Measurements from ENCODE around the gene VEZT. TPM values are rescaled to one million over a fixed set of nuclear protein-coding genes. Genes with fewer than 3 reads are reported as not detected.
A peak's percentile ranks its signal among the peaks of the same experiment; 100 is the strongest.

VEZT gene
- total RNA-seq, 1 experiment from 2014 or later: 46.4 TPM

DNA sequence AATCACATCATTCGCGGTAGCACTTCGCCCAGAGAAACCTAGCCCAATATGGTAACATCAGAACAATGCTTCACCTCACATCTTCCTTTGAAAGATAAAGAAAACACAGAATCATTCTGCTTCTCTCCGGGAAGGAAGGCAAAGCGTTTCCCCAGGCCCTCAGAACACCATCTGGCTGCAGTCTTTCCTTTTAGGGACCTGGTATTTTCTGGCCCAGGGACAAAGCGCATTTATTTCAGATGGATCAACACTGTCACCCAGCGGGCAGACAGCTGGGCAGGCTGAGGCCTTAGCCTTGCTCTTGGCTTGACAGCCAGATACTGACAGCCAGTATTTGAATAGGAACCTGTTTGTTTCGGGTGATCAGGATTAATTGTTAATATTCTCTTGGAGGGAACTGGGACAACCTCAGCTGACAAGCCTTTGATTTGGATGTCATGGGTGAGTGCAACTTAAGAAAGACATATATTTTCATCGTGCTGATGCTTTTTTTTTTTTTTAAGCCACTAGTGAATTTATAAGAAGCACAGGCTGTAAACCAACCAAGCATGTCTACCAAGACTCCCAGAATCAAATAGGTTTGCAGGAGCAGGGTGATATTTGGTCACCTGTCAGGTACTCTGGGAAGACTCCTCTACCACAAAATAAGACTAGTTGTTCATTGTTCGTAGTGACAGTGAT lies 118.9 kb downstream of the VEZT start:
- H3K9me3 ChIP-seq (ENCODE audit: control insufficient read depth in 1 of 2, insufficient read depth in 1 of 2, low read depth in 1 of 2, low read length in 2 of 2): no peaks in the 10 kb centered on the region
- H3K4me2 ChIP-seq (ENCODE audit: low read length): peak overlapping the region; percentile 24; the same call in 1 of the 2 replicates

More for the DNA sequence above, 118.9 kb downstream of the VEZT start:
- intact Hi-C loops (cut with micrococcal nuclease): loop anchor here (1.0 to 5.0 kb wide), 5 partner anchors 196 to 790 kb away; no protein-coding TSS in a partner anchor
- Histone ChIP-seq H3K27ac (ENCODE audit: low read depth, low read length) (no peak overlapping the region), H3K4me1 (ENCODE audit: control insufficient read depth in 1 of 2, insufficient read depth in 2 of 2, low read length in 2 of 2) (peaks cover 16 to 59% of the 10 kb centered on the region in 2 experiments), H3K9me2 (ENCODE audit: insufficient read depth) (no peaks in the 10 kb centered on the region), H2AFZ (ENCODE audit: low read depth, low read length, poor library complexity, severe bottlenecking) (peak overlapping the region; percentile 71), H3K36me3 (ENCODE audit: control insufficient read depth in 1 of 2, insufficient read depth in 2 of 2, low read length in 2 of 2) (no peaks in the 10 kb centered on the region), H3K9ac (ENCODE audit: low read length) (no peak overlapping the region), H3K79me2 (ENCODE audit: insufficient read depth, low read length) (no peaks in the 10 kb centered on the region), H4K20me1 (ENCODE audit: insufficient read depth) (no peaks in the 10 kb centered on the region), H3K4me3 (replicated peaks in 1 of 2; ENCODE audit: low read depth in 1 of 2, low read length in 2 of 2) (no peak overlapping the region), H3K27me3 (ENCODE audit: insufficient read depth, low read length) (no peaks in the 10 kb centered on the region)
- ChIA-PET POLR2A (interaction anchor here (1.0 kb wide), 1 partner anchor 15 kb away, joined by 3 read pairs; no protein-coding TSS in a partner anchor), CTCF (interaction anchor here (1.3 to 4.4 kb wide), 4 partner anchors 198 to 788 kb away, joined by 3 to 16 read pairs (median 4); no protein-coding TSS in a partner anchor), RAD21 (ENCODE audit: low non-redundant PET in 1 of 2, low total read pairs in 2 of 2, uncharacterized antibody in 2 of 2, unreplicated experiment in 2 of 2) (interaction anchor here in 1 of 2 experiments (0.7 to 2.6 kb wide), 2 partner anchors 24 to 219 kb away, joined by 3 to 15 read pairs; no protein-coding TSS in a partner anchor)
- TF ChIP-seq SRF (IDR thresholded peaks at IDR 0.05; ENCODE audit: low read depth) (peak; percentile 63), RAD21 (IDR thresholded peaks at IDR 0.05; ENCODE audit: low read depth) (peak; percentile 97), ZNF274 (IDR thresholded peaks at IDR 0.05; ENCODE audit: low read depth, low read length) (no peak)
- TF ChIP-seq, protein P1, sequence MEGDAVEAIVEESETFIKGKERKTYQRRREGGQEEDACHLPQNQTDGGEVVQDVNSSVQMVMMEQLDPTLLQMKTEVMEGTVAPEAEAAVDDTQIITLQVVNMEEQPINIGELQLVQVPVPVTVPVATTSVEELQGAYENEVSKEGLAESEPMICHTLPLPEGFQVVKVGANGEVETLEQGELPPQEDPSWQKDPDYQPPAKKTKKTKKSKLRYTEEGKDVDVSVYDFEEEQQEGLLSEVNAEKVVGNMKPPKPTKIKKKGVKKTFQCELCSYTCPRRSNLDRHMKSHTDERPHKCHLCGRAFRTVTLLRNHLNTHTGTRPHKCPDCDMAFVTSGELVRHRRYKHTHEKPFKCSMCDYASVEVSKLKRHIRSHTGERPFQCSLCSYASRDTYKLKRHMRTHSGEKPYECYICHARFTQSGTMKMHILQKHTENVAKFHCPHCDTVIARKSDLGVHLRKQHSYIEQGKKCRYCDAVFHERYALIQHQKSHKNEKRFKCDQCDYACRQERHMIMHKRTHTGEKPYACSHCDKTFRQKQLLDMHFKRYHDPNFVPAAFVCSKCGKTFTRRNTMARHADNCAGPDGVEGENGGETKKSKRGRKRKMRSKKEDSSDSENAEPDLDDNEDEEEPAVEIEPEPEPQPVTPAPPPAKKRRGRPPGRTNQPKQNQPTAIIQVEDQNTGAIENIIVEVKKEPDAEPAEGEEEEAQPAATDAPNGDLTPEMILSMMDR (IDR thresholded peaks at IDR 0.05 in 2 of 3, conservative IDR thresholded peaks at IDR 0.05 in 1 of 3; ENCODE audit: borderline replicate concordance in 1 of 3, insufficient read depth in 1 of 3, low read depth in 2 of 3, low read length in 2 of 3): peak; percentile 82 to 91 (median 83)
- ATAC-seq: peak; percentile 57
- peak; percentile 65 for DNase-seq (ENCODE audit: low read depth, low spot score)
- BruUV-seq (replicated peaks): no TSS peak

All from HCT116 (cell line).